ENCODE results near the gene SUCO.
"Not testable (repeated sequence)": the region's sequence is repeated elsewhere in the genome, so short reads cannot be mapped to it uniquely, and the experiment has no call there.

Gene SUCO

DNA sequence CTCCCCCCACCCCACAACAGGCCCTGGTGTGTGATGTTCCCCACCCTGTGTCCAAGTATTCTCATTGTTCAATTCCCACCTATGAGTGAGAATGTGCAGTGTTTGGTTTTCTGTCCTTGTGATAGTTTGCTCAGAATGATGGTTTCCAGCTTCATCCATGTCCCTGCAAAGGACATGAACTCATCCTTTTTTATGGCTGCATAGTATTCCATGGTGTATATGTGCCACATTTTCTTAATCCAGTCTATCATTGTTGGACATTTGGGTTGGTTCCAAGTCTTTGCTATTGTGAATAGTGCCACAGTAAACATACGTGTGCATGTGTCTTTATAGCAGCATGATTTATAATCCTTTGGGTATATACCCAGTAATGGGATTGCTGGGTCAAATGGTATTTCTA is 58.5 kb downstream of the SUCO start:
- H3K27ac ChIP-seq (ENCODE audit: low read depth, low read length); H3K4me1 ChIP-seq (ENCODE audit: control insufficient read depth, insufficient read depth, low read length): not testable (repeated sequence)
- peaks cover 57% of the 10 kb centered on the region for H3K36me3 ChIP-seq (ENCODE audit: control insufficient read depth, insufficient read depth, low read length)

DNA sequence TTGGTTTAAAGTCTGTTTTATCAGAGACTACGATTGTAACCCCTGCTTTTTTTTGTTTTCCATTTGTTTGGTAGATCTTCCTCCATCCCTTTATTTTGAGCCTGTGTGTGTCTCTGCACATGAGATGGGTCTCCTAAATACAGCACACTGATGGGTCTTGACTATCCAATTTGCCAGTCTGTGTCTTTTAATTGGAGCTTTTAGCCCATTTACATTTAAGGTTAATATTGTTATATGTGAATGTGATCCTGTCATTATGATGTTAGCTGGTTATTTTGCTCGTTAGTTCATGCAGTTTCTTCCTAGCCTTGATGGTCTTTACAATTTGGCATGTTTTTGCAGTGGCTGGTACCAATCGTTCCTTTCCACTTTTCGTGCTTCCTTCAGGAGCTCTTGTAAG is 62.1 kb downstream of the SUCO start:
- not testable (repeated sequence) for H3K4me3 ChIP-seq (ENCODE audit: low read depth, low read length); H3K27ac ChIP-seq (ENCODE audit: low read depth, low read length); H3K27me3 ChIP-seq (ENCODE audit: control insufficient read depth, insufficient read depth, low read length); H3K4me1 ChIP-seq (ENCODE audit: control insufficient read depth, insufficient read depth, low read length); H3K9ac ChIP-seq (ENCODE audit: low read length)
- Histone ChIP-seq H3K9me3 (ENCODE audit: control insufficient read depth, insufficient read depth, low read depth, low read length) (peaks cover 15% of the 10 kb centered on the region), H3K36me3 (ENCODE audit: control insufficient read depth, insufficient read depth, low read length) (peaks cover 58% of the 10 kb centered on the region)

More for the DNA sequence above, 58.5 kb downstream of the SUCO start:
- not testable (repeated sequence) for H3K4me3 ChIP-seq (ENCODE audit: low read depth, low read length); H3K27me3 ChIP-seq (ENCODE audit: control insufficient read depth, insufficient read depth, low read length); H3K9ac ChIP-seq (ENCODE audit: low read length); H3K9me3 ChIP-seq (ENCODE audit: control insufficient read depth, insufficient read depth, low read depth, low read length)

- H3K27me3 ChIP-seq (ENCODE audit: control insufficient read depth, insufficient read depth, low read length); H3K27ac ChIP-seq (ENCODE audit: low read depth, low read length); H3K4me1 ChIP-seq (ENCODE audit: control insufficient read depth, insufficient read depth, low read length); H3K4me3 ChIP-seq (ENCODE audit: low read depth, low read length); H3K9ac ChIP-seq (ENCODE audit: low read length): not testable (repeated sequence)
- peaks cover 15% of the 10 kb centered on the region for H3K9me3 ChIP-seq (ENCODE audit: control insufficient read depth, insufficient read depth, low read depth, low read length)
- H3K36me3 ChIP-seq (ENCODE audit: control insufficient read depth, insufficient read depth, low read length): peaks cover 59% of the 10 kb centered on the region
Observed at GRCh38 chr1:172596782-172597181, 63.8 kb downstream of the SUCO start.

GRCh38 chr1:172599912-172600311 is 67.0 kb downstream of the SUCO start:
- Histone ChIP-seq H3K4me1 (ENCODE audit: control insufficient read depth, insufficient read depth, low read length) (no peaks in the 10 kb centered on the region), H3K9ac (ENCODE audit: low read length) (no peak overlapping the region), H3K36me3 (ENCODE audit: control insufficient read depth, insufficient read depth, low read length) (peaks cover 78% of the 10 kb centered on the region), H3K27ac (ENCODE audit: low read depth, low read length) (no peak overlapping the region), H3K9me3 (ENCODE audit: control insufficient read depth, insufficient read depth, low read depth, low read length) (peaks cover 15% of the 10 kb centered on the region), H3K4me3 (ENCODE audit: low read depth, low read length) (no peak overlapping the region), H3K27me3 (ENCODE audit: control insufficient read depth, insufficient read depth, low read length) (no peaks in the 10 kb centered on the region)

DNA sequence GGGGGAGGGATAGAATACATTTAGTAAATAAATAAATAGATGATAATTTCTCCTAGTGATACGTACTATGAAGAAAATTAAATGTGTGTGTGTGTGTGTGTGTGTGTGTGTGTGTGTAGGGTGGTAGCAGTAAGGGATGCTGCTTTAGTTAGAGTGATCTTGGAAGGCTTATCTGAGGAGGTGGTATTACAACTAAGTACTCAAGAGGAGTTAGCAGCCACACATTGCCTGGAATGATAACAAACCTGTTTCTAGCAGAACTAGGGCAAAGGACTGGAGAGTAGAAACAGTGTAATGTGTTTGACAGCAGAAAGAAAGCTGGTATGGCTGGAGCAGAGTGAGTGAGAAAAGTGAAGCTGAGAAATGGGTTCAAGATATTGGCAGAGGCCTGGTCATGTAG is 67.7 kb downstream of the SUCO start:
- Histone ChIP-seq H3K36me3 (ENCODE audit: control insufficient read depth, insufficient read depth, low read length) (peaks cover 78% of the 10 kb centered on the region), H3K9ac (ENCODE audit: low read length) (no peak overlapping the region), H3K27ac (ENCODE audit: low read depth, low read length) (no peak overlapping the region), H3K4me3 (ENCODE audit: low read depth, low read length) (no peak overlapping the region), H3K4me1 (ENCODE audit: control insufficient read depth, insufficient read depth, low read length) (no peaks in the 10 kb centered on the region), H3K27me3 (ENCODE audit: control insufficient read depth, insufficient read depth, low read length) (no peaks in the 10 kb centered on the region), H3K9me3 (ENCODE audit: control insufficient read depth, insufficient read depth, low read depth, low read length) (peaks cover 15% of the 10 kb centered on the region)

- Histone ChIP-seq H3K9ac (ENCODE audit: low read length) (no peak overlapping the region), H3K36me3 (ENCODE audit: control insufficient read depth, insufficient read depth, low read length) (peaks cover 73% of the 10 kb centered on the region), H3K27me3 (ENCODE audit: control insufficient read depth, insufficient read depth, low read length) (no peaks in the 10 kb centered on the region), H3K4me1 (ENCODE audit: control insufficient read depth, insufficient read depth, low read length) (no peaks in the 10 kb centered on the region), H3K9me3 (ENCODE audit: control insufficient read depth, insufficient read depth, low read depth, low read length) (peaks cover 14% of the 10 kb centered on the region), H3K27ac (ENCODE audit: low read depth, low read length) (no peak overlapping the region), H3K4me3 (ENCODE audit: low read depth, low read length) (no peak overlapping the region)
Observed at GRCh38 chr1:172601046-172601630, 68.2 kb downstream of the SUCO start.

- Histone ChIP-seq H3K9me3 (ENCODE audit: control insufficient read depth, insufficient read depth, low read depth, low read length) (peaks cover 4% of the 10 kb centered on the region; the same call in 1 of the 2 replicates), H3K27me3 (ENCODE audit: control insufficient read depth, insufficient read depth, low read length) (no peaks in the 10 kb centered on the region), H3K27ac (ENCODE audit: low read depth, low read length) (no peak overlapping the region), H3K4me3 (ENCODE audit: low read depth, low read length) (no peak overlapping the region), H3K4me1 (ENCODE audit: control insufficient read depth, insufficient read depth, low read length) (no peaks in the 10 kb centered on the region), H3K36me3 (ENCODE audit: control insufficient read depth, insufficient read depth, low read length) (peaks cover 58% of the 10 kb centered on the region), H3K9ac (ENCODE audit: low read length) (no peak overlapping the region)
Observed at GRCh38 chr1:172602706-172603105, 69.8 kb downstream of the SUCO start.

DNA sequence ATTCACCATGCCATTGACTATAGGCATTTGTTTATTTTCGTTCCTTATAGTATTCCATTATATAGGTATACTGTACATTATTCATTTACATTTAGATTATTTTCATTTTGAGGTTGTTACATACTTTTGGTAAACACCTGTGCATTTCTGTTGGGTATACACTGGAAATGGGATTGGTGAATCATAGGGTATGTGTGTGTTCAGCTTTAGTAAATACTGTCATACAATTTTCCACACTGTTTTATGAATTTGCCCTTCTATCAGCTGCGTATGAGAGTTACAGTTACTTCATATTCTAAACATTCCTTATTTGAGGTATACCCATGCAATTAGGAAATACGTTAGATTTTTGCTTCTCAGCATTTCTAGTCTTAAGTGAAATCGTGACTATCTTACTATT is 70.9 kb downstream of the SUCO start:
- Histone ChIP-seq H3K27me3 (ENCODE audit: control insufficient read depth, insufficient read depth, low read length) (no peaks in the 10 kb centered on the region), H3K36me3 (ENCODE audit: control insufficient read depth, insufficient read depth, low read length) (peaks cover 48% of the 10 kb centered on the region)

GRCh38 chr1:172605641-172606040 is 72.7 kb downstream of the SUCO start:
- H3K9ac ChIP-seq (ENCODE audit: low read length): no peak overlapping the region
- H3K27me3 ChIP-seq (ENCODE audit: control insufficient read depth, insufficient read depth, low read length): no peaks in the 10 kb centered on the region
- no peak overlapping the region for H3K27ac ChIP-seq (ENCODE audit: low read depth, low read length)
- H3K4me3 ChIP-seq (ENCODE audit: low read depth, low read length): no peak overlapping the region
- H3K36me3 ChIP-seq (ENCODE audit: control insufficient read depth, insufficient read depth, low read length): peaks cover 52% of the 10 kb centered on the region
- H3K9me3 ChIP-seq (ENCODE audit: control insufficient read depth, insufficient read depth, low read depth, low read length): no peaks in the 10 kb centered on the region
- no peaks in the 10 kb centered on the region for H3K4me1 ChIP-seq (ENCODE audit: control insufficient read depth, insufficient read depth, low read length)

More for the DNA sequence above, 70.9 kb downstream of the SUCO start:
- Histone ChIP-seq H3K27ac (ENCODE audit: low read depth, low read length) (no peak overlapping the region), H3K4me3 (ENCODE audit: low read depth, low read length) (no peak overlapping the region), H3K9ac (ENCODE audit: low read length) (no peak overlapping the region), H3K9me3 (ENCODE audit: control insufficient read depth, insufficient read depth, low read depth, low read length) (no peaks in the 10 kb centered on the region), H3K4me1 (ENCODE audit: control insufficient read depth, insufficient read depth, low read length) (no peaks in the 10 kb centered on the region)

GRCh38 chr1:172607145-172607544 is 74.2 kb downstream of the SUCO start:
- H3K27me3 ChIP-seq (ENCODE audit: control insufficient read depth, insufficient read depth, low read length): no peaks in the 10 kb centered on the region
- H3K36me3 ChIP-seq (ENCODE audit: control insufficient read depth, insufficient read depth, low read length): peaks cover 48% of the 10 kb centered on the region
- H3K9ac ChIP-seq (ENCODE audit: low read length): no peak overlapping the region
- H3K9me3 ChIP-seq (ENCODE audit: control insufficient read depth, insufficient read depth, low read depth, low read length): no peaks in the 10 kb centered on the region
- H3K4me1 ChIP-seq (ENCODE audit: control insufficient read depth, insufficient read depth, low read length): no peaks in the 10 kb centered on the region
- no peak overlapping the region for H3K4me3 ChIP-seq (ENCODE audit: low read depth, low read length)
- H3K27ac ChIP-seq (ENCODE audit: low read depth, low read length): no peak overlapping the region

- Histone ChIP-seq H3K4me1 (ENCODE audit: control insufficient read depth, insufficient read depth, low read length) (no peaks in the 10 kb centered on the region), H3K27ac (ENCODE audit: low read depth, low read length) (no peak overlapping the region), H3K9me3 (ENCODE audit: control insufficient read depth, insufficient read depth, low read depth, low read length) (no peaks in the 10 kb centered on the region), H3K27me3 (ENCODE audit: control insufficient read depth, insufficient read depth, low read length) (no peaks in the 10 kb centered on the region), H3K4me3 (ENCODE audit: low read depth, low read length) (no peak overlapping the region), H3K9ac (ENCODE audit: low read length) (no peak overlapping the region), H3K36me3 (ENCODE audit: control insufficient read depth, insufficient read depth, low read length) (peaks cover 38% of the 10 kb centered on the region)
Observed at GRCh38 chr1:172608098-172608601, 75.2 kb downstream of the SUCO start.

Data from HUES6 (cell line).